Panc1 (cell line): Measurements from ENCODE around the gene THADA. TPM values are rescaled to one million over a fixed set of nuclear protein-coding genes. Genes with fewer than 3 reads are reported as not detected.

ENCODE experiments used
- ATAC-seq: fragments of 200-7000 bp; cut with Tn5 transposase; 2 replicates; pipeline ENCODE4 v1.9.1; 2020; ENCODE audit warnings: mild to moderate bottlenecking, moderate library complexity
- BruUV-seq: library from RNA; stranded (reverse); fragments of 400-500 nt; replicated peaks from 2 replicates; lab custom pipeline; 2021; lab: Mats Ljungman, UMichigan
- CTCF ChIA-PET: fragments of 300-600 bp; sonication (Branson Sonifier 250); formaldehyde crosslinking; loops from one replicate; lab custom pipeline; 2022; ENCODE audit warnings: antibody characterized with exemption; lab: Charles Lee
- POLR2A ChIA-PET: fragments of 300-600 bp; sonication (Branson Sonifier 250); formaldehyde crosslinking; loops from one replicate; lab custom pipeline; 2022; ENCODE audit warnings: antibody characterized with exemption; lab: Charles Lee
- DNase-seq: peaks from one replicate; pipeline ENCODE4 v3.0.0-alpha.2; 2010; ENCODE audit warnings: low read depth, low spot score
- H3K27ac ChIP-seq: 2 replicates; pipeline ENCODE4 v1.5.1; 2011; ENCODE audit warnings: mild to moderate bottlenecking, low read length, inconsistent platforms
- H3K27me3 ChIP-seq: fragments of 200-500 bp; sonication (Bioruptor generic); 2 replicates; pipeline ENCODE4 v1.6.0; 2014; ENCODE audit warnings: low read length, inconsistent platforms; ENCODE audit not compliant: control insufficient read depth, insufficient read depth
- H3K36me3 ChIP-seq: fragments of 200-500 bp; sonication (Bioruptor generic); 2 replicates; pipeline ENCODE4 v1.5.1; 2014; ENCODE audit warnings: inconsistent platforms, mild to moderate bottlenecking, low read length, moderate library complexity; ENCODE audit not compliant: control insufficient read depth, insufficient read depth
- H3K4me1 ChIP-seq: 2 replicates; pipeline ENCODE4 v1.5.1; 2011; ENCODE audit warnings: inconsistent platforms, mild to moderate bottlenecking, low read length, moderate library complexity; ENCODE audit not compliant: control insufficient read depth, insufficient read depth
- H3K4me3 ChIP-seq, 2 experiments: 2 replicates each; pipeline ENCODE4 v1.5.1; 2011 to 2012; ENCODE audit warnings: low read depth in 2 of 2, low read length in 2 of 2, mild to moderate bottlenecking in 2 of 2, inconsistent platforms in 1 of 2, moderate library complexity in 1 of 2
- H3K9me3 ChIP-seq: fragments of 200-500 bp; sonication (Bioruptor generic); 2 replicates; pipeline ENCODE4 v1.5.1; 2014; ENCODE audit warnings: low read depth, mild to moderate bottlenecking, inconsistent platforms, low read length, moderate library complexity; ENCODE audit not compliant: control insufficient read depth, insufficient read depth
- POLR2AphosphoS5 ChIP-seq: IDR thresholded peaks from 2 replicates; pipeline ENCODE4 v1.6.1; 2012; ENCODE audit warnings: mild to moderate bottlenecking, low read depth, low read length, moderate library complexity
- SIN3A ChIP-seq: IDR thresholded peaks from 2 replicates; pipeline ENCODE4 v1.6.1; 2012; ENCODE audit warnings: low read depth, mild to moderate bottlenecking, low read length, moderate library complexity, borderline replicate concordance; ENCODE audit not compliant: insufficient read depth
- TCF7L2 ChIP-seq: IDR thresholded peaks from 2 replicates; pipeline ENCODE4 v1.6.1; 2011; ENCODE audit warnings: mild to moderate bottlenecking, low read depth, low read length, inconsistent platforms
- in situ Hi-C: cut with HindIII; loops from 2 replicates; pipeline ENCODE4 v1.10.0; 2016; ENCODE audit warnings: low sequenced_read_pairs, low pct_unique_long_range_greater_than_20kb
- intact Hi-C: fragments of 100-400 bp; cut with micrococcal nuclease; formaldehyde crosslinking; loops from one replicate; pipeline ENCODE4 v1.10.0; 2022; ENCODE audit not compliant: unreplicated experiment
- total RNA-seq: library from RNA; stranded (reverse); gene quantifications from one replicate; pipeline ENCODE4 v1.2.1, GENCODE V29; 2021; ENCODE audit not compliant: unreplicated experiment
- TF ChIP-seq, protein P1 (sequence below): fragments of 450-650 bp; IDR thresholded peaks from 2 replicates; pipeline ENCODE4 v1.5.1; 2017; ENCODE audit warnings: mild to moderate bottlenecking
- TF ChIP-seq, protein P2 (sequence below), 2 experiments: IDR thresholded peaks; 2 replicates each; pipeline ENCODE4 v1.6.1; 2011 to 2012; ENCODE audit warnings: low read depth in 2 of 2, control low read depth in 1 of 2, low read length in 1 of 2, mild to moderate bottlenecking in 1 of 2, moderate library complexity in 1 of 2; ENCODE audit not compliant: insufficient read depth in 1 of 2

The THADA gene
- total RNA-seq, 1 experiment from 2014 or later = 37.2 TPM

DNA sequence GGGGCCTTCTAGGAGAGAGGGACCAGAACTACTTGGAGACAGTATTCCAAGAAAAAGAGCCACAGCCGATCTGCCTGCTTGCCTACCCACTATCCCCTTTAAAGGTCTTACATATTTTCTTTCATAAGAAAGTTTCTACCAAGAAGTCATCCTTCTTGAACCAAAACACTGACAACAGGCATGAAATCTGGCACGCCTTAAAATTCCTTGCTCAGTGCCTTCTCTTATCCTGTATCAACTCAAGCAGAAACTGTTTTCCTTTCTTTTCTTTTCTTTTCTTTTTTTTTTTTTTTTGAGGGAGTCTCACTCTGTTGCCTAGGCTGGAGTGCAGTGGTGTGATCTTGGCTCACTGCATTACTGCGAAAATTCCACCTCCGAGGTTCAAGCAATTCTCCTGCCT lies 321.1 kb downstream of the THADA start:
- Histone ChIP-seq H3K4me1 (peaks cover 7% of the 10 kb centered on the region), H3K36me3 (no peaks in the 10 kb centered on the region), H3K9me3 (no peaks in the 10 kb centered on the region), H3K4me3 (no peak overlapping the region), H3K27ac (no peak overlapping the region), H3K27me3 (no peaks in the 10 kb centered on the region)
- no TSS peak for BruUV-seq
- no peak for DNase-seq
- ChIA-PET POLR2A (no interaction called here), CTCF (no interaction called here)
- no peak for ATAC-seq
- in situ Hi-C loops = no loop called here
- intact Hi-C loops = no loop called here
- TF ChIP-seq, protein P1, sequence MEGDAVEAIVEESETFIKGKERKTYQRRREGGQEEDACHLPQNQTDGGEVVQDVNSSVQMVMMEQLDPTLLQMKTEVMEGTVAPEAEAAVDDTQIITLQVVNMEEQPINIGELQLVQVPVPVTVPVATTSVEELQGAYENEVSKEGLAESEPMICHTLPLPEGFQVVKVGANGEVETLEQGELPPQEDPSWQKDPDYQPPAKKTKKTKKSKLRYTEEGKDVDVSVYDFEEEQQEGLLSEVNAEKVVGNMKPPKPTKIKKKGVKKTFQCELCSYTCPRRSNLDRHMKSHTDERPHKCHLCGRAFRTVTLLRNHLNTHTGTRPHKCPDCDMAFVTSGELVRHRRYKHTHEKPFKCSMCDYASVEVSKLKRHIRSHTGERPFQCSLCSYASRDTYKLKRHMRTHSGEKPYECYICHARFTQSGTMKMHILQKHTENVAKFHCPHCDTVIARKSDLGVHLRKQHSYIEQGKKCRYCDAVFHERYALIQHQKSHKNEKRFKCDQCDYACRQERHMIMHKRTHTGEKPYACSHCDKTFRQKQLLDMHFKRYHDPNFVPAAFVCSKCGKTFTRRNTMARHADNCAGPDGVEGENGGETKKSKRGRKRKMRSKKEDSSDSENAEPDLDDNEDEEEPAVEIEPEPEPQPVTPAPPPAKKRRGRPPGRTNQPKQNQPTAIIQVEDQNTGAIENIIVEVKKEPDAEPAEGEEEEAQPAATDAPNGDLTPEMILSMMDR = no peak
- TF ChIP-seq, protein P2, sequence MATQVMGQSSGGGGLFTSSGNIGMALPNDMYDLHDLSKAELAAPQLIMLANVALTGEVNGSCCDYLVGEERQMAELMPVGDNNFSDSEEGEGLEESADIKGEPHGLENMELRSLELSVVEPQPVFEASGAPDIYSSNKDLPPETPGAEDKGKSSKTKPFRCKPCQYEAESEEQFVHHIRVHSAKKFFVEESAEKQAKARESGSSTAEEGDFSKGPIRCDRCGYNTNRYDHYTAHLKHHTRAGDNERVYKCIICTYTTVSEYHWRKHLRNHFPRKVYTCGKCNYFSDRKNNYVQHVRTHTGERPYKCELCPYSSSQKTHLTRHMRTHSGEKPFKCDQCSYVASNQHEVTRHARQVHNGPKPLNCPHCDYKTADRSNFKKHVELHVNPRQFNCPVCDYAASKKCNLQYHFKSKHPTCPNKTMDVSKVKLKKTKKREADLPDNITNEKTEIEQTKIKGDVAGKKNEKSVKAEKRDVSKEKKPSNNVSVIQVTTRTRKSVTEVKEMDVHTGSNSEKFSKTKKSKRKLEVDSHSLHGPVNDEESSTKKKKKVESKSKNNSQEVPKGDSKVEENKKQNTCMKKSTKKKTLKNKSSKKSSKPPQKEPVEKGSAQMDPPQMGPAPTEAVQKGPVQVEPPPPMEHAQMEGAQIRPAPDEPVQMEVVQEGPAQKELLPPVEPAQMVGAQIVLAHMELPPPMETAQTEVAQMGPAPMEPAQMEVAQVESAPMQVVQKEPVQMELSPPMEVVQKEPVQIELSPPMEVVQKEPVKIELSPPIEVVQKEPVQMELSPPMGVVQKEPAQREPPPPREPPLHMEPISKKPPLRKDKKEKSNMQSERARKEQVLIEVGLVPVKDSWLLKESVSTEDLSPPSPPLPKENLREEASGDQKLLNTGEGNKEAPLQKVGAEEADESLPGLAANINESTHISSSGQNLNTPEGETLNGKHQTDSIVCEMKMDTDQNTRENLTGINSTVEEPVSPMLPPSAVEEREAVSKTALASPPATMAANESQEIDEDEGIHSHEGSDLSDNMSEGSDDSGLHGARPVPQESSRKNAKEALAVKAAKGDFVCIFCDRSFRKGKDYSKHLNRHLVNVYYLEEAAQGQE (IDR thresholded peaks at IDR 0.05; ENCODE audit: insufficient read depth in 1 of 2, low read depth in 2 of 2, low read length in 1 of 2) = no peak
- TF ChIP-seq SIN3A = no peak
- no peak for TF ChIP-seq TCF7L2
- TF ChIP-seq POLR2AphosphoS5 = no peak

DNA sequence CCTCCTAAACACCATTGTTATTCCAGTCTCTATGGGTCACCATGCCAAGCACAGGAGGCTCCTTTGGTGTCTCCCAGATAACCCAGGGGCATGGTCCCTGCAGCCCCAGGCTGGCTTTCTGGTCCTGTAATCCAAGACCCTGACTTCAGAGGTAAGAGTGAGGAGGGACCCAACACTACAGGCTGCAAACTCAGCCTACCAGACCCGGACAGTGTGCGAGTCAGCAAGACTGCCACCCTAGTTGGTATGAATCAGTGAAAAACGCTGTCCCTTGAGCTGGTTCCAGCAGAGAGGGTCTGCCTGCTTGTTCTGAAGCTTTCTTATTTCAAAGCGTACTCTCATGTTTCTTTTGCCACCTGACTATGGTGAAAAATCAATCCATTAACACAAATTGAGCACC lies 321.8 kb downstream of the THADA start:
- ATAC-seq (no peak), DNase-seq (no peak)
- Histone ChIP-seq H3K27ac (no peak overlapping the region), H3K27me3 (no peaks in the 10 kb centered on the region), H3K4me3 (no peak overlapping the region), H3K9me3 (no peaks in the 10 kb centered on the region), H3K4me1 (peaks cover 7% of the 10 kb centered on the region), H3K36me3 (no peaks in the 10 kb centered on the region)
- intact Hi-C loops (no loop called here), in situ Hi-C loops (no loop called here)
- BruUV-seq = no TSS peak
- no peak for TF ChIP-seq POLR2AphosphoS5
- no peak for TF ChIP-seq SIN3A
- TF ChIP-seq, protein P1 = no peak
- TF ChIP-seq, protein P2 (IDR thresholded peaks at IDR 0.05; ENCODE audit: insufficient read depth in 1 of 2, low read depth in 2 of 2, low read length in 1 of 2) = no peak
- no peak for TF ChIP-seq TCF7L2
- ChIA-PET POLR2A (no interaction called here), CTCF (no interaction called here)
